Tibial artery (tissue), 4 donors: ENCODE measurements around the gene RBM20.

ENCODE experiments used
- DNase-seq, 2 donors: peaks; one replicate each; pipeline ENCODE4 v3.0.0-alpha.2; 2019
- H3K27ac ChIP-seq, 2 donors: fragments of 200-600 bp; sonication (generic) in 1 of 2; 1 replicate in 1 of 2; 2 replicates in 1 of 2; pipeline ENCODE4 v1.5.1; 2018 to 2019; ENCODE audit warnings: mild to moderate bottlenecking in 1 of 2
- H3K27me3 ChIP-seq, 2 donors: fragments of 200-600 bp; sonication (generic) in 1 of 2; one replicate each; pipeline versions ENCODE4 v1.5.1 to v1.6.0; 2016 to 2019
- H3K36me3 ChIP-seq, 3 donors: fragments of 200-600 bp; sonication (generic) in 2 of 3; one replicate each; pipeline ENCODE4 v1.5.1; 2016 to 2019; ENCODE audit warnings: mild to moderate bottlenecking in 2 of 3
- H3K4me1 ChIP-seq, 4 donors: fragments of 200-600 bp; sonication (generic) in 2 of 4; 1 replicate in 3 of 4; 2 replicates in 1 of 4; pipeline ENCODE4 v1.5.1; 2016 to 2019
- H3K4me3 ChIP-seq, 2 donors: fragments of 200-600 bp; sonication (generic) in 1 of 2; 1 replicate in 1 of 2; 2 replicates in 1 of 2; pipeline ENCODE4 v1.5.1; 2018 to 2019; ENCODE audit warnings: mild to moderate bottlenecking in 2 of 2
- H3K9me3 ChIP-seq, 3 donors: fragments of 200-600 bp; sonication (generic) in 1 of 3; one replicate each; pipeline ENCODE4 v1.5.1; 2016 to 2019
- CTCF ChIP-seq, 2 experiments: fragments of 200-600 bp in 1 of 2; fragments of 450-650 bp in 1 of 2; IDR thresholded peaks; one replicate each; pipeline ENCODE4 v1.5.1; 2017 to 2019; ENCODE audit warnings: antibody characterized with exemption in 2 of 2, mild to moderate bottlenecking in 1 of 2, moderate library complexity in 1 of 2
- intact Hi-C: fragments of 100-400 bp; cut with DNase I; formaldehyde crosslinking; loops from one replicate; pipeline ENCODE4 v1.15.0; 2023; ENCODE audit warnings: low total_unique reads

RBM20 gene

DNA sequence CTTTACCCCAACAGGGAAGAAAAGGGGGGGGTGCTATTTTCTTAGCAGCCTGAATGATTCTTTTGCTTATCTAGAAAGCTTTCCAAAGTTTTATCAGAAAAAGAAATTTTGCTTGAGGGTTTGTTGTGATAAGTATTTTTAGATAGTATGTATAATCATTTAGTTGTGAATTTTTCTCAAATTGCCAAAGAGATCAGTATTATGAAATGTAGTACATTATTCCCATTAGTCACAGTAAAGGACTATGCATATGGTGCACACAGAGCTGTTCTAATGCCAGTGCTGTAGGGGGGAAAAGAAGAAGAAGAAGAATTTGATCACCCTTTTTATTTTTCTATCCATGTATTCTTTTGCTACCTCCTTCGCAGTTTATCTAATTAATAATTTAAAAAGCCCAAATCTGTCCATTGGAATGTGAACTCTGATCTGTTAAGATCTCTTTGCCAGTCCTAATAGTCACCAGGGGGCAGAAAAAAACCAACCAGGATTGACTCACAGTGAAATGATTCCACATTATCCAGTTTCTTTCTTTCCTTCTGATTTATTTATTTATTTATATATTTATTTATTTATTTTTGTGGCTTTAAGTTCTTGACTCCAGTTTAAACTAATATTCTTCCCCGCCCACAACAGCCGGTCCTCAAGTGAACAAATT is 4.7 kb downstream of the RBM20 start:
- no peak for DNase-seq
- Histone ChIP-seq H3K4me3 (no peak overlapping the region), H3K9me3 (no peaks in the 10 kb centered on the region), H3K4me1 (peaks cover 0 to 11% (median 9%) of the 10 kb centered on the region in 4 donors), H3K27me3 (peaks cover 3 to 34% of the 10 kb centered on the region in 2 donors), H3K27ac (no peak overlapping the region), H3K36me3 (no peaks in the 10 kb centered on the region)
- intact Hi-C loops: no loop called here
- no peak for TF ChIP-seq CTCF (IDR thresholded peaks at IDR 0.05)

- no peaks in the 10 kb centered on the region for H3K36me3 ChIP-seq
- no peak overlapping the region for H3K27ac ChIP-seq
- peaks cover 3 to 26% of the 10 kb centered on the region in 2 donors for H3K27me3 ChIP-seq
- no peak for TF ChIP-seq CTCF (IDR thresholded peaks at IDR 0.05)
- H3K4me1 ChIP-seq: peaks cover 0 to 4% (median 2%) of the 10 kb centered on the region in 4 donors
- intact Hi-C loops: no loop called here
- no peak for DNase-seq
- H3K4me3 ChIP-seq: no peak overlapping the region
- H3K9me3 ChIP-seq: no peaks in the 10 kb centered on the region
These were observed 5.5 kb downstream of the RBM20 start for GRCh38 chr10:110649347-110650264.

DNA sequence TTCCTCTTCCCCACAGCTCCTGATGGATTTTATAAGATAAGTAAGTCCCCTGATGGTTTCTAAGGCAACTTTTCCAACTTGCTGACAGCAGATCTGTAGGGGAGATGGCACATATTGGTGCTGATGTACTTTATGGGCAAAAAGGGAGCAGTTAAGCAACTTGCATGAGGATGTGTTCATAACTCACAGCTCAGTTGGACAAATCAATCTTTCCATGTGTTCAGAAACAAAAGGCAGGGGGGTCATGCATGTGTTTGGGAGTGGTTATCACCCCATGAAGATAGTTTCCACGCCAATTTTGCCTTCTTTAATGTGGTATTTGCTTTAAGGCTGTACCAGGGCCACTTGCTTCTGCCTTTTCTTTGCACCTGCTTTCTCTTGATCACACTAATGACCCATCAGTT is 6.1 kb downstream of the RBM20 start:
- Histone ChIP-seq H3K4me1 (no peaks in the 10 kb centered on the region), H3K27ac (no peak overlapping the region), H3K27me3 (peaks cover under 1 to 20% of the 10 kb centered on the region in 2 donors), H3K9me3 (no peaks in the 10 kb centered on the region), H3K4me3 (no peak overlapping the region), H3K36me3 (no peaks in the 10 kb centered on the region)
- intact Hi-C loops: no loop called here
- no peak for TF ChIP-seq CTCF (IDR thresholded peaks at IDR 0.05)
- no peak for DNase-seq

GRCh38 chr10:110651044-110651958 is 7.2 kb downstream of the RBM20 start:
- H3K27me3 ChIP-seq: peaks cover 0 to 13% of the 10 kb centered on the region in 2 donors
- DNase-seq: peak in 1 of 2 donors; percentile 65
- no peak overlapping the region for H3K27ac ChIP-seq
- intact Hi-C loops: no loop called here
- H3K36me3 ChIP-seq: no peaks in the 10 kb centered on the region
- no peak overlapping the region for H3K4me3 ChIP-seq
- H3K4me1 ChIP-seq: no peaks in the 10 kb centered on the region
- TF ChIP-seq CTCF (IDR thresholded peaks at IDR 0.05): no peak
- no peaks in the 10 kb centered on the region for H3K9me3 ChIP-seq

DNA sequence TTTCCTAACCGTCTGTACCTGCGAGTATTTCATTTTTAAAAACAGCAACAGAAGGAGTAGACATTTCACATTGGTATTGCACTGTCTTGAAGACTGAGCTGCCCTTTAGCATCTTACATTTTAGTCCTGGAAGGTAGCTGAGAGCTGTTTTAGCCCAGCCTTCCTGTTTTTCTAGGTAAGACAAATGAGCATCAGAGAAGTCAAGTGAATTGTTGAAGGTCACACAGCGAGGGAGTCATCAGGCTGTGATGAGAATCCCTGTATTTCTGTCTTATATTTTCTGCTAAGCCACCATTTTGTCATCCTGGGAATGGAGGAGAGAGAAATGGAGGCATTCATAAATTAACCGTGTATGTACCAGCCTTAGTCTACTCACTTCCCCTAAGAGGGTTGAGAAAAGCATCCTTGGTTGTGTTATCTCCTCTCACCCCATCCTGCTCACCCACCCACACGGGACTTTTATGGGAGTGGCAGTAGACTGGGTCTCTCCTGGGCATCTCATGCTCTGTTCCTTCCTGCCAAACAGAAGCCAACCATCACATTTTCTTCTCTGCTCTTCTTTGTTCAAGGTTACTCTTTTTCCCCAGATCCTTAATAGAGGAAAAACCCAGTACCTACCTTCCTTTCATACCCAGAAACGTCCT is 8.5 kb downstream of the RBM20 start:
- DNase-seq: no peak
- no peaks in the 10 kb centered on the region for H3K9me3 ChIP-seq
- no peaks in the 10 kb centered on the region for H3K36me3 ChIP-seq
- H3K4me1 ChIP-seq: no peaks in the 10 kb centered on the region
- TF ChIP-seq CTCF (IDR thresholded peaks at IDR 0.05): no peak
- H3K27ac ChIP-seq: no peak overlapping the region
- peaks cover 0 to 9% of the 10 kb centered on the region in 2 donors for H3K27me3 ChIP-seq
- intact Hi-C loops: no loop called here
- no peak overlapping the region for H3K4me3 ChIP-seq
